K562 (cell line): ENCODE data around the gene KCNK4. TPM values are rescaled to one million over a fixed set of nuclear protein-coding genes. Genes with fewer than 3 reads are reported as not detected.
A peak's percentile ranks its signal among the peaks of the same experiment; 100 is the strongest.

Source experiments
- ADNP ChIP-seq: fragments of 200-800 bp; sonication (Bioruptor generic); IDR thresholded peaks from 2 replicates; pipeline ENCODE4 v1.6.1; 2016; ENCODE audit warnings: missing genetic modification characterization, missing compliant biosample characterization
- BCOR ChIP-seq: fragments of 450-650 bp; IDR thresholded peaks from 2 replicates; pipeline ENCODE4 v1.6.1; 2016
- BMI1 ChIP-seq: fragments of 150-350 bp; IDR thresholded peaks from 2 replicates; pipeline ENCODE4 v1.6.1; 2014; ENCODE audit warnings: low read length
- COPS2 ChIP-seq: fragments of 450-650 bp; conservative IDR thresholded peaks from 2 replicates; pipeline ENCODE4 v1.6.1; 2016; ENCODE audit warnings: mild to moderate bottlenecking, moderate library complexity
- DPF2 ChIP-seq: fragments of 450-650 bp; IDR thresholded peaks from 2 replicates; pipeline ENCODE4 v1.6.1; 2016
- HDAC3 ChIP-seq: fragments of 450-650 bp; IDR thresholded peaks from 2 replicates; pipeline ENCODE4 v1.6.1; 2018; ENCODE audit warnings: borderline replicate concordance, mild to moderate bottlenecking, moderate library complexity; ENCODE audit not compliant: partially characterized antibody
- JUND ChIP-seq, 2 experiments: IDR thresholded peaks; 2 replicates in 1 of 2; 3 replicates in 1 of 2; pipeline ENCODE4 v1.6.1; 2011; ENCODE audit warnings: borderline replicate concordance in 2 of 2, low read depth in 2 of 2, low read length in 2 of 2, improper control_type of control experiment in 1 of 2, missing biosample characterization in 1 of 2, missing genetic modification characterization in 1 of 2, missing genetic modification reagents in 1 of 2
- MCM5 ChIP-seq: fragments of 450-650 bp; IDR thresholded peaks from 2 replicates; pipeline ENCODE4 v1.6.1; 2016; ENCODE audit warnings: low read depth
- MTA3 ChIP-seq: fragments of 450-650 bp; formaldehyde crosslinking; IDR thresholded peaks from 2 replicates; pipeline ENCODE4 v1.6.1; 2017; ENCODE audit warnings: mild to moderate bottlenecking, borderline replicate concordance
- NR2C1 ChIP-seq, 2 experiments: fragments of 450-650 bp; IDR thresholded peaks; 2 replicates each; pipeline ENCODE4 v1.6.1; 2017; ENCODE audit warnings: mild to moderate bottlenecking in 2 of 2, antibody characterized with exemption in 1 of 2, inconsistent platforms in 1 of 2, missing compliant biosample characterization in 1 of 2, missing genetic modification characterization in 1 of 2
- PHTF2 ChIP-seq: fragments of 250-450 bp; sonication (Bioruptor Pico); IDR thresholded peaks from 2 replicates; pipeline ENCODE4 v1.5.0; 2021; ENCODE audit warnings: mild to moderate bottlenecking
- RCOR1 ChIP-seq, 2 experiments: IDR thresholded peaks; 2 replicates each; pipeline ENCODE4 v1.6.1; 2012; ENCODE audit warnings: low read depth in 2 of 2, low read length in 2 of 2, borderline replicate concordance in 1 of 2, improper control_type of control experiment in 1 of 2
- RFX5 ChIP-seq: IDR thresholded peaks from 2 replicates; pipeline ENCODE4 v1.6.1; 2011; ENCODE audit warnings: low read depth, mild to moderate bottlenecking, improper control_type of control experiment, low read length
- SMARCA4 ChIP-seq: fragments of 450-650 bp; IDR thresholded peaks from 2 replicates; pipeline ENCODE4 v1.6.1; 2016
- SMARCA5 ChIP-seq: fragments of 450-650 bp; IDR thresholded peaks from 2 replicates; pipeline ENCODE4 v1.6.1; 2016
- TAF1 ChIP-seq: IDR thresholded peaks from 2 replicates; pipeline ENCODE4 v1.6.1; 2011; ENCODE audit warnings: mild to moderate bottlenecking, low read length, moderate library complexity; ENCODE audit not compliant: insufficient read depth, control insufficient read depth, severe bottlenecking; ENCODE audit errors: extremely low read depth
- TARDBP ChIP-seq: fragments of 450-650 bp; IDR thresholded peaks from 2 replicates; pipeline ENCODE4 v1.6.1; 2016
- TEAD4 ChIP-seq, 2 experiments: sonication (generic) in 1 of 2; formaldehyde crosslinking in 1 of 2; IDR thresholded peaks; 2 replicates each; pipeline versions ENCODE4 v1.6.1 to v1.8.0; 2012 to 2022; ENCODE audit warnings: borderline replicate concordance in 1 of 2, inconsistent platforms in 1 of 2, low read length in 1 of 2, mild to moderate bottlenecking in 1 of 2, missing genetic modification reagents in 1 of 2
- THAP7 ChIP-seq: fragments of 250-450 bp; sonication (Bioruptor Pico); IDR thresholded peaks from 2 replicates; pipeline ENCODE4 v1.5.0; 2021
- XRCC3 ChIP-seq: fragments of 450-650 bp; IDR thresholded peaks from 2 replicates; pipeline ENCODE4 v1.6.1; 2017; ENCODE audit warnings: mild to moderate bottlenecking, moderate library complexity
- ZNF23 ChIP-seq: fragments of 250-450 bp; sonication (Bioruptor Pico); IDR thresholded peaks from 2 replicates; pipeline ENCODE4 v1.4.0; 2020; ENCODE audit warnings: mild to moderate bottlenecking
- polyA plus RNA-seq, 8 experiments: library from polyadenylated mRNA; depleted of rRNA in 4 of 8; stranded (reverse) in 5 of 8; unstranded in 3 of 8; fragments of >200 nt; fragmentation: Nextera tagmentation in 2 of 8; fragmentation: Illumina TruSeq in 1 of 8; extraction: Ambion mirVana in 2 of 8; extraction: Trizol in 1 of 8; gene quantifications; 2 replicates each; pipeline versions ENCODE4 v1.2.1 to v1.2.3, GENCODE V29; 2011 to 2014; ENCODE audit warnings: inconsistent platforms in 1 of 8, missing spikeins in 1 of 8
- total RNA-seq, 7 experiments: library from RNA; depleted of rRNA in 6 of 7; stranded (reverse); fragments of >200 nt in 6 of 7; fragmentation: Illumina TruSeq in 2 of 7; extraction: Trizol in 2 of 7; gene quantifications; 2 replicates each; pipeline versions ENCODE4 v1.2.1 to v1.2.3, GENCODE V29; 2011 to 2021; ENCODE audit warnings: low replicate concordance in 1 of 7
- TF ChIP-seq, protein P1 (sequence below): fragments of 250-450 bp; sonication (Bioruptor Pico); IDR thresholded peaks from 2 replicates; pipeline ENCODE4 v1.8.0; 2022; ENCODE audit warnings: inconsistent platforms, mild to moderate bottlenecking, moderate library complexity, borderline replicate concordance
- TF ChIP-seq, protein P2 (sequence below): fragments of 450-650 bp; formaldehyde crosslinking; conservative IDR thresholded peaks from 2 replicates; pipeline ENCODE4 v1.4.0; 2022; ENCODE audit warnings: mild to moderate bottlenecking, missing genetic modification characterization
- TF ChIP-seq, protein P3 (sequence below): fragments of 200-800 bp; sonication (Bioruptor generic); IDR thresholded peaks from 2 replicates; pipeline ENCODE4 v1.6.1; 2017; ENCODE audit warnings: missing genetic modification characterization, missing compliant biosample characterization

The KCNK4 gene
- total and polyA plus RNA-seq, 9 of the 15 experiments (the other 6 are each of a cell fraction or from before 2014, with no cell fraction given): not detected

GRCh38 chr11:64268893-64269539 is 22.1 kb upstream of the KCNK4 start (continued):
- TF ChIP-seq, protein P1, sequence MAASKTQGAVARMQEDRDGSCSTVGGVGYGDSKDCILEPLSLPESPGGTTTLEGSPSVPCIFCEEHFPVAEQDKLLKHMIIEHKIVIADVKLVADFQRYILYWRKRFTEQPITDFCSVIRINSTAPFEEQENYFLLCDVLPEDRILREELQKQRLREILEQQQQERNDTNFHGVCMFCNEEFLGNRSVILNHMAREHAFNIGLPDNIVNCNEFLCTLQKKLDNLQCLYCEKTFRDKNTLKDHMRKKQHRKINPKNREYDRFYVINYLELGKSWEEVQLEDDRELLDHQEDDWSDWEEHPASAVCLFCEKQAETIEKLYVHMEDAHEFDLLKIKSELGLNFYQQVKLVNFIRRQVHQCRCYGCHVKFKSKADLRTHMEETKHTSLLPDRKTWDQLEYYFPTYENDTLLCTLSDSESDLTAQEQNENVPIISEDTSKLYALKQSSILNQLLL (CRISPR knock-in tag): no peak
- TF ChIP-seq, protein P2, sequence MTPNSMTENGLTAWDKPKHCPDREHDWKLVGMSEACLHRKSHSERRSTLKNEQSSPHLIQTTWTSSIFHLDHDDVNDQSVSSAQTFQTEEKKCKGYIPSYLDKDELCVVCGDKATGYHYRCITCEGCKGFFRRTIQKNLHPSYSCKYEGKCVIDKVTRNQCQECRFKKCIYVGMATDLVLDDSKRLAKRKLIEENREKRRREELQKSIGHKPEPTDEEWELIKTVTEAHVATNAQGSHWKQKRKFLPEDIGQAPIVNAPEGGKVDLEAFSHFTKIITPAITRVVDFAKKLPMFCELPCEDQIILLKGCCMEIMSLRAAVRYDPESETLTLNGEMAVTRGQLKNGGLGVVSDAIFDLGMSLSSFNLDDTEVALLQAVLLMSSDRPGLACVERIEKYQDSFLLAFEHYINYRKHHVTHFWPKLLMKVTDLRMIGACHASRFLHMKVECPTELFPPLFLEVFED (CRISPR knock-in tag): peak; percentile 63; the same call in 1 of the 2 replicates
- TF ChIP-seq ZNF23: no peak
- TF ChIP-seq SMARCA4: no peak
- peak; percentile 92 for TF ChIP-seq SMARCA5
- TF ChIP-seq TARDBP: no peak
- peak; percentile 50; the same call in 1 of the 2 replicates for TF ChIP-seq DPF2
- TF ChIP-seq NR2C1 (IDR thresholded peaks at IDR 0.05): no peak
- TF ChIP-seq NR2C1 (tag; IDR thresholded peaks at IDR 0.05): peak; percentile 70
- no peak for TF ChIP-seq THAP7 (CRISPR knock-in tag)
- TF ChIP-seq ADNP: peak; percentile 54; the same call in 1 of the 2 replicates
- peak in 1 of 2 experiments; percentile 60; a peak in 2 of 4 replicates for TF ChIP-seq RCOR1 (IDR thresholded peaks at IDR 0.05; ENCODE audit: borderline replicate concordance in 1 of 2, low read depth in 2 of 2, low read length in 2 of 2)
- TF ChIP-seq RFX5: no peak
- TF ChIP-seq BCOR: peak; percentile 88
- no peak for TF ChIP-seq BMI1
- TF ChIP-seq MCM5: no peak
- TF ChIP-seq, protein P3, sequence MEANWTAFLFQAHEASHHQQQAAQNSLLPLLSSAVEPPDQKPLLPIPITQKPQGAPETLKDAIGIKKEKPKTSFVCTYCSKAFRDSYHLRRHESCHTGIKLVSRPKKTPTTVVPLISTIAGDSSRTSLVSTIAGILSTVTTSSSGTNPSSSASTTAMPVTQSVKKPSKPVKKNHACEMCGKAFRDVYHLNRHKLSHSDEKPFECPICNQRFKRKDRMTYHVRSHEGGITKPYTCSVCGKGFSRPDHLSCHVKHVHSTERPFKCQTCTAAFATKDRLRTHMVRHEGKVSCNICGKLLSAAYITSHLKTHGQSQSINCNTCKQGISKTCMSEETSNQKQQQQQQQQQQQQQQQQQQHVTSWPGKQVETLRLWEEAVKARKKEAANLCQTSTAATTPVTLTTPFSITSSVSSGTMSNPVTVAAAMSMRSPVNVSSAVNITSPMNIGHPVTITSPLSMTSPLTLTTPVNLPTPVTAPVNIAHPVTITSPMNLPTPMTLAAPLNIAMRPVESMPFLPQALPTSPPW: peak; percentile 15; the same call in 1 of the 2 replicates
- no peak for TF ChIP-seq XRCC3
- no peak; the same call in 1 of the 2 replicates for TF ChIP-seq MTA3
- TF ChIP-seq JUND (IDR thresholded peaks at IDR 0.05; ENCODE audit: borderline replicate concordance, low read depth, low read length): no peak
- TF ChIP-seq JUND (tag; IDR thresholded peaks at IDR 0.05; ENCODE audit: borderline replicate concordance, low read depth, low read length): no peak; the same call in 2 of the 3 replicates
- TF ChIP-seq PHTF2 (CRISPR knock-in tag): no peak
- no peak; the same call in 1 of the 2 replicates for TF ChIP-seq TEAD4 (IDR thresholded peaks at IDR 0.05; ENCODE audit: low read length)
- 0 out of 2 replicates have a peak, but pooled peaks have one; percentile 36 for TF ChIP-seq TEAD4 (CRISPR knock-in tag; IDR thresholded peaks at IDR 0.05; ENCODE audit: borderline replicate concordance)
- TF ChIP-seq HDAC3: peak; percentile 3
- TF ChIP-seq COPS2: no peak
- TF ChIP-seq TAF1: peak; percentile 35
